Subcutaneous adipose tissue (tissue), 4 donors: ENCODE data around the gene CENPO. TPM values are rescaled to one million over a fixed set of nuclear protein-coding genes. Genes with fewer than 3 reads are reported as not detected.

Experiments
- total RNA-seq, 4 donors: library from RNA; depleted of rRNA; stranded (reverse); fragments of >200 nt; gene quantifications; one replicate each; pipeline ENCODE4 v1.1.0, GENCODE V29; 2016
- TF ChIP-seq, protein P1 (sequence below): fragments of 450-650 bp; IDR thresholded peaks from one replicate; pipeline ENCODE4 v1.5.1; 2016; ENCODE audit warnings: low read depth, mild to moderate bottlenecking, control low read depth, antibody characterized with exemption, moderate library complexity

Gene CENPO
- total RNA-seq, 4 donors from 2014 or later: 3.1 to 6.3 (median 4.7) TPM

DNA sequence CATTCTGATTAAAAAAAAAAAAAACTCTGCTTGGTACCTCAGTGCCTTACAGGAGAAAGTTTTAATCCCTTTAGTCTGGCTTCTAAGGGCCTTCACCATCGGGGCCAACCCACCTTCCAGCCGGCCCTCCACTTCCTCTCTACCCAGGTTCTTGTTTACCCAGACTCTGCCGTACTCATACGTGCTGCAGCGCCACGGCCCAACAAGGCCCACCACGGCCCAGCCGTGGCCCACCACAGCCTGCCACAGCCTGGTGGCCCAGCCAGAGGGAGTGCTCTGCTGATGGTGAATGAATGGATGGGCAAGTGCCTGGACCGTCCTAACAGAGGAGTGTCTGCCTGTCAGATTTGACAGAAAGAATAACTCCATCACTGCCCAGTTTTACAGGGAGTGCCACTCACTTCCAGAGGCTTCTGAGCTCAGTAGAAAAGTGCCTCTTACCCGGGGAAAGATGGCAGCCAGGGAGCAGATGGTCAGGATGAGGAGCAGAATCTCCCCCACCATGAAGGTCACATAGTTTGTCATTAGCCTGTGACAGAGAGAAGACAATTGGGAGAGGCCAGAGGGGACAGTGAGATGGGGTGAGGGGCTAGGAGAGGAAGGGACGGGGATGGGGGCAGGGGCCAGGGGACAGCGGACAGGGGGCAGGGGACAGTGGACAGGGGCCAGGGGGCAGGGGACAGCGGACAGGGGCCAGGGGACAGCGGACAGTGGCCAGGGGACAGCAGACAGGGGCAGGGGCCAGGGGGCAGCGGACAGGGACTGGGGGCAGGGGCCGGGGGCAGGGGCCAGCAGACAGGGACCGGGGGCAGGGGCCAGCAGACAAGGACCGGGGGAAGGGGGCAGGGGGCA is 38.2 kb downstream of the CENPO start:
- TF ChIP-seq, protein P1, sequence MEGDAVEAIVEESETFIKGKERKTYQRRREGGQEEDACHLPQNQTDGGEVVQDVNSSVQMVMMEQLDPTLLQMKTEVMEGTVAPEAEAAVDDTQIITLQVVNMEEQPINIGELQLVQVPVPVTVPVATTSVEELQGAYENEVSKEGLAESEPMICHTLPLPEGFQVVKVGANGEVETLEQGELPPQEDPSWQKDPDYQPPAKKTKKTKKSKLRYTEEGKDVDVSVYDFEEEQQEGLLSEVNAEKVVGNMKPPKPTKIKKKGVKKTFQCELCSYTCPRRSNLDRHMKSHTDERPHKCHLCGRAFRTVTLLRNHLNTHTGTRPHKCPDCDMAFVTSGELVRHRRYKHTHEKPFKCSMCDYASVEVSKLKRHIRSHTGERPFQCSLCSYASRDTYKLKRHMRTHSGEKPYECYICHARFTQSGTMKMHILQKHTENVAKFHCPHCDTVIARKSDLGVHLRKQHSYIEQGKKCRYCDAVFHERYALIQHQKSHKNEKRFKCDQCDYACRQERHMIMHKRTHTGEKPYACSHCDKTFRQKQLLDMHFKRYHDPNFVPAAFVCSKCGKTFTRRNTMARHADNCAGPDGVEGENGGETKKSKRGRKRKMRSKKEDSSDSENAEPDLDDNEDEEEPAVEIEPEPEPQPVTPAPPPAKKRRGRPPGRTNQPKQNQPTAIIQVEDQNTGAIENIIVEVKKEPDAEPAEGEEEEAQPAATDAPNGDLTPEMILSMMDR: no peak

GRCh38 chr2:24832073-24832461 is 38.8 kb downstream of the CENPO start:
- TF ChIP-seq, protein P1: no peak

GRCh38 chr2:24832521-24832920 is 39.3 kb downstream of the CENPO start:
- TF ChIP-seq, protein P1: no peak

DNA sequence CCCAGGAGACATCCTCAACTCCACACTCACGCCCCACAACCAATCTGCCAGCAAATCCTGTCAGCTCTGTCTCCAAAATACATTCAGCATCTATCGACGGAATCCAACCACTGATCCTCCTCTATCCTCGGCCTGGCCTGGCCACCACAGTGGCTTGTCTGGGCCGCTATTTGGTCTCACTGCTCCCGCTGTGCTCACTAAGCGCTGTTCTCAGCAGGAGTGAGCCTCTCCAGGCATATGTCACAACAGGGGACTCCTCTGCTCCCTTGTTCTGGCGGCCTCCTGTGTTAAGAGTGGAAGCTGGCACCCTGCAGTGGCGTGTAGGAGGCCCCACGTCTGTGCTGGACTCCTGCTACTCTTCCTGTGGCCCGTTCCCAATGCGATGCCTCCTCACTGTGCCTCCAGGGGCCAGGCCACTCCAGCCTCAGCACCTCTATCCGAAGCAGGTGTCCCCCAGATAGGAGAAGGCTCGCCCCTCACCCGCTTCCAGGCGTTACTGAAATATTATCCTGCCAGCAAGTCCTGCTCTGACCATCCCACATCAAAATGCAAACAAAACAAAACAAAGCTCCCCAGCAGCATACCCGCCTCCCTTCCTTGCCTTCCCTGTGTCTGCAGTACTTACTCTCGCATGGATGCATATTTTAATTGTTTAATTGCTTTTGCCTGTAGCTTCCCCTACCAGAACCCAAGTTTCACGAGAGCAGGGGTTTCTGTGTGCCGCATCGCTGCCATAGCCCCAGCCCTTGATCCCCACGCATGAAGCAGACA is 39.9 kb downstream of the CENPO start:
- TF ChIP-seq, protein P1: no peak

DNA sequence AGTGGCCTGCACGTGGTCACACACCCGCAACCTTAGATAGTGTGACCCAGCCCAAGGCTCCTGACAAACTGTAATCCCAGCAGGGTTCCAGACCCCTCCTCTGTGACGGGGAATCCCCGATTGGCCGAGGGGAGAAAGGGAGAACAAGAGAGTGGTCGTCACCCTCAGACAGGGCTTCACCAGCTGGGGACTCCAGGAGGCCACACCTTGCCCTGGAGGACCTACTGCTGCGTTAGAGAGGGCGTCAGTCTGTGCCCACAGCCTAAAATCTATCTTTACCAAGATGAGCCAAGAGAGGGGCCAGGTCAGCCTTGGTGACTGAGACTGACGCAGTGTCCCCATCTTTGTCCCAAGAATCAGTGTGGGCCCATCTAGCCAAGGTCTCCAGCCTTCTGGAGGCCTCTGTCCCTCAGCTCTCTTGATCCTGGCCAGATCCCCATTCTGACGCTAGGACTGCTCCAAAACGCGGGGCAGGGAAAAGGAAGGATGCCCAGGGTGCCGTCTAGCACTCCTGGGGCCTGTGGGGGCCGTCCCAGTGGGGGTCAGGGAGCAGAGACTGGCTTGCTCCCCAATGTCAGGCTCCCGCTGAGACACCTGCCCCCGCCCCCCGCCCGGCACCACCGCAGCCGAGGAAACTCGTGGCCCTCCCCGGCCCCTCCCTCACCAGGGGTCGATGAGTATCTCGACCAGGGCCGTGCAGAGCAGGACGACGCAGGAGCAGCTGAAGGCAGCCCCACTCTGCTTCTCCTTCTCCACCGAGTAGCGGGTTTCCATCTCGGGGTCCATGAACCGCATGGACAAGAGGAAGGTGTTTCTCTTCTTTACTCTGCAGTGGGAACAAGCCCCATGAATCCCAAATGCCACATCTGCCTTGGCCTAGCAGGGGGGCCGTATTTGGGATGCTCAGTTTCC is 40.9 kb downstream of the CENPO start:
- TF ChIP-seq, protein P1: no peak

DNA sequence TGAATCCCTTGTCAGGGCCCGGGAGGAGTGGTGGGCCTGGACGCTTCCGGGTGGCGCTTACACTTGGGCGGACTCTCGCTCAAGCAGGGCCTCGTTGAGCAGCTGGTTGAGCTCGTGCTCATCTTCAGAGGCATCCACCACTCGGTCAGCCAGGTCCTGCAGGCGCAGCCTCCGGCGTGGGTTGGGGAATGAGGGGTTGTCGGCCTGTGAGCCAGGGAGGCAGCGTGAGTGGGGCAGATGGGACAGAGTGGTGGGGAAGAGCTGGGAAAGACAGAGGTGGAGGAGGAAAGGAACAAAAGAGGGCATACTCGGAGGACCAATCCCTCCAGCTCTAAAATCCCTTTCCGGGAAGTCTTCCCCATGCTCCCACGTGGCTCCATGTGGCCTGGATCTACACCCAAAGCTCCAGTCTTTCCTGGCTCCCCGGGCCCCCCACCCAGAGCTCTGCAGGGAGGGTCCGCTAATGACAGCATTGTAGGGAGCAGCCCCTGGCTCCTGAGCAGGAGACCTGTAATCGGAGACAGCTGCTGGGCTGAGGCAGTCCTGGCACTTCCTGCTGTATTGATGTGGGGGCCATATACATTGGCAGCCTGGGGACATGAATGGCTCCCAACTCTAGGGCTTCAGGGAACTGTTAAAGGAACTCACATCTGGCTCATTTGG is 41.6 kb downstream of the CENPO start:
- TF ChIP-seq, protein P1: no peak
